HepG2 (cell line): ENCODE data around the gene TCF25. TPM values are rescaled to one million over a fixed set of nuclear protein-coding genes. Genes with fewer than 3 reads are reported as not detected.

Experiments
- ATAC-seq: fragments of 200-7000 bp; cut with Tn5 transposase; 3 replicates; pipeline ENCODE4 v1.9.1; 2020; ENCODE audit warnings: mild to moderate bottlenecking, moderate library complexity
- BruUV-seq: library from RNA; stranded (reverse); fragments of 400-500 nt; replicated peaks from 2 replicates; lab custom pipeline; 2021; lab: Mats Ljungman, UMichigan
- CTCF ChIA-PET: fragments of 300-600 bp; formaldehyde crosslinking; extraction: SDS; loops from one replicate; lab custom pipeline; 2021; ENCODE audit warnings: low total read pairs, inconsistent platforms, low intra/inter-chr PET ratio; lab: Yijun Ruan, JAX
- POLR2A ChIA-PET: fragments of 350-600 bp; sonication (Branson Sonifier 250); formaldehyde crosslinking; loops from one replicate; lab custom pipeline; 2020; ENCODE audit warnings: antibody characterized with exemption, inconsistent platforms; lab: Yijun Ruan, JAX
- DNase-seq: peaks from one replicate; pipeline ENCODE4 v3.0.0-alpha.2; 2015; ENCODE audit warnings: low spot score
- FAIRE-seq: peaks from 3 replicates; lab custom pipeline; 2011; peaks lifted over from hg19 to GRCh38; lab: Jason Lieb, UNC
- H2AFZ ChIP-seq: one replicate; pipeline ENCODE4 v1.6.1; 2011; ENCODE audit warnings: low read length, inconsistent platforms
- H3K27ac ChIP-seq: fragments of 300-600 bp; 3 replicates; pipeline ENCODE4 v1.8.0; 2011; ENCODE audit warnings: mixed run types, mild to moderate bottlenecking, mixed read lengths, low read length, inconsistent platforms; ENCODE audit not compliant: insufficient read depth; ENCODE audit errors: extremely low read length
- H3K27me3 ChIP-seq, 2 experiments: fragments of 200-600 bp in 1 of 2; 2 replicates in 1 of 2; 3 replicates in 1 of 2; pipeline versions ENCODE4 v1.6.0 to v1.8.0; 2011; ENCODE audit warnings: low read length in 2 of 2, mild to moderate bottlenecking in 2 of 2, moderate library complexity in 2 of 2, inconsistent platforms in 1 of 2; ENCODE audit not compliant: insufficient read depth in 2 of 2, control insufficient read depth in 1 of 2
- H3K36me3 ChIP-seq, 2 experiments: fragments of 200-600 bp in 1 of 2; replicated peaks in 1 of 2; 2 replicates in 1 of 2; 3 replicates in 1 of 2; pipeline versions ENCODE4 v1.5.1 to v1.8.0; 2011; ENCODE audit warnings: low read length in 2 of 2, inconsistent platforms in 1 of 2; ENCODE audit not compliant: insufficient read depth in 2 of 2, control insufficient read depth in 1 of 2
- H3K4me1 ChIP-seq: 2 replicates; pipeline ENCODE4 v1.5.1; 2012; ENCODE audit warnings: low read length, inconsistent platforms; ENCODE audit not compliant: insufficient read depth
- H3K4me2 ChIP-seq: 2 replicates; pipeline ENCODE4 v1.6.0; 2011; ENCODE audit warnings: low read depth, low read length, inconsistent platforms
- H3K4me3 ChIP-seq, 3 experiments: fragments of 200-600 bp in 1 of 3; sonication (generic), shearing (Covaris generic) in 1 of 3; replicated peaks in 1 of 3; 2 replicates each; pipeline ENCODE4 v1.5.1; 2011 to 2016; ENCODE audit warnings: low read length in 3 of 3, inconsistent platforms in 2 of 3, low read depth in 2 of 3, mild to moderate bottlenecking in 2 of 3, control low read depth in 1 of 3, mixed read lengths in 1 of 3; ENCODE audit not compliant: insufficient read depth in 1 of 3
- H3K79me2 ChIP-seq: one replicate; pipeline ENCODE4 v1.6.1; 2011; ENCODE audit warnings: low read length, inconsistent platforms; ENCODE audit not compliant: insufficient read depth
- H3K9ac ChIP-seq: 2 replicates; pipeline ENCODE4 v1.6.0; 2011; ENCODE audit warnings: mild to moderate bottlenecking, low read depth, low read length, inconsistent platforms; ENCODE audit not compliant: insufficient read depth
- H3K9me3 ChIP-seq: 2 replicates; pipeline ENCODE4 v1.5.1; 2012; ENCODE audit warnings: mild to moderate bottlenecking, low read length
- H4K20me1 ChIP-seq: 2 replicates; pipeline ENCODE4 v1.6.0; 2011; ENCODE audit warnings: inconsistent platforms, mild to moderate bottlenecking, low read length, moderate library complexity; ENCODE audit not compliant: insufficient read depth
- IRF2 ChIP-seq: IDR thresholded peaks from 2 replicates; pipeline ENCODE4 v1.6.1; 2018; ENCODE audit warnings: missing genetic modification reagents, missing compliant biosample characterization
- RFXANK ChIP-seq: IDR thresholded peaks from 2 replicates; pipeline ENCODE4 v1.6.1; 2016
- TARDBP ChIP-seq: sonication (generic); formaldehyde crosslinking; IDR thresholded peaks from 2 replicates; pipeline ENCODE4 v1.8.0; 2022; ENCODE audit warnings: mild to moderate bottlenecking, missing genetic modification reagents
- THYN1 ChIP-seq: sonication (generic); formaldehyde crosslinking; IDR thresholded peaks from 2 replicates; pipeline ENCODE4 v1.8.1; 2023; ENCODE audit warnings: low read depth, mild to moderate bottlenecking, moderate library complexity, missing genetic modification reagents, borderline replicate concordance
- ZBTB7A ChIP-seq: sonication (generic); formaldehyde crosslinking; IDR thresholded peaks from 2 replicates; pipeline ENCODE4 v1.8.0; 2022; ENCODE audit warnings: mild to moderate bottlenecking, missing genetic modification reagents
- ZNF205 ChIP-seq: IDR thresholded peaks from 2 replicates; pipeline ENCODE4 v1.6.1; 2018; ENCODE audit warnings: missing biosample characterization, missing genetic modification reagents
- ZNF558 ChIP-seq: sonication (generic); formaldehyde crosslinking; IDR thresholded peaks from 2 replicates; pipeline ENCODE4 v1.9.0; 2022; ENCODE audit warnings: mild to moderate bottlenecking, missing genetic modification reagents, borderline replicate concordance
- ZNF629 ChIP-seq: sonication (generic); formaldehyde crosslinking; conservative IDR thresholded peaks from 2 replicates; pipeline ENCODE4 v1.5.0; 2020; ENCODE audit warnings: missing genetic modification reagents
- WGBS: methylation state at CpG from one replicate; pipeline ENCODE4 v1.1.6; 2017; ENCODE audit warnings: low lambda C conversion rate; 5-methylcytosine and 5-hydroxymethylcytosine counted together
- in situ Hi-C: cut with HindIII; loops from 2 replicates; pipeline ENCODE4 v1.10.0; 2017; ENCODE audit warnings: low pct_unique_long_range_greater_than_20kb; ENCODE audit not compliant: extremely low pct_ligation_motif_present
- intact Hi-C: fragments of 100-400 bp; cut with micrococcal nuclease; formaldehyde crosslinking; loops from one replicate; pipeline ENCODE4 v1.10.0; 2022; ENCODE audit not compliant: unreplicated experiment
- polyA plus RNA-seq, 8 experiments: library from polyadenylated mRNA; depleted of rRNA in 3 of 8; stranded (reverse) in 7 of 8; unstranded in 1 of 8; fragments of >200 nt; fragmentation: Illumina TruSeq in 4 of 8; extraction: Trizol in 4 of 8; gene quantifications; 2 replicates each; pipeline versions ENCODE4 v1.2.1 to v1.2.3, GENCODE V29; 2011 to 2016; ENCODE audit warnings: low read depth in 4 of 8, missing spikeins in 1 of 8, mixed read lengths in 1 of 8; ENCODE audit not compliant: insufficient read depth in 1 of 8
- total RNA-seq, 5 experiments: library from RNA; depleted of rRNA; stranded (reverse); fragments of >200 nt; fragmentation: Illumina TruSeq; extraction: Trizol; gene quantifications; 2 replicates each; pipeline ENCODE4 v1.2.3, GENCODE V29; 2016; ENCODE audit warnings: low read depth in 1 of 5
- TF ChIP-seq, protein P1 (sequence below): sonication (generic); formaldehyde crosslinking; conservative IDR thresholded peaks from 2 replicates; pipeline ENCODE4 v1.8.0; 2022; ENCODE audit warnings: mild to moderate bottlenecking, moderate library complexity, missing genetic modification reagents
- TF ChIP-seq, protein P2 (sequence below): sonication (generic); formaldehyde crosslinking; IDR thresholded peaks from 2 replicates; pipeline ENCODE4 v1.8.0; 2022; ENCODE audit warnings: mild to moderate bottlenecking, missing genetic modification reagents
- TF ChIP-seq, protein P3 (sequence below): sonication (generic); formaldehyde crosslinking; IDR thresholded peaks from 2 replicates; pipeline ENCODE4 v1.9.0; 2021; ENCODE audit warnings: missing genetic modification reagents, borderline replicate concordance

Gene TCF25
- total and polyA plus RNA-seq, 2 of the 13 experiments (the other 11 are each of a cell fraction or from before 2014, with no cell fraction given): 138 to 206 TPM

DNA sequence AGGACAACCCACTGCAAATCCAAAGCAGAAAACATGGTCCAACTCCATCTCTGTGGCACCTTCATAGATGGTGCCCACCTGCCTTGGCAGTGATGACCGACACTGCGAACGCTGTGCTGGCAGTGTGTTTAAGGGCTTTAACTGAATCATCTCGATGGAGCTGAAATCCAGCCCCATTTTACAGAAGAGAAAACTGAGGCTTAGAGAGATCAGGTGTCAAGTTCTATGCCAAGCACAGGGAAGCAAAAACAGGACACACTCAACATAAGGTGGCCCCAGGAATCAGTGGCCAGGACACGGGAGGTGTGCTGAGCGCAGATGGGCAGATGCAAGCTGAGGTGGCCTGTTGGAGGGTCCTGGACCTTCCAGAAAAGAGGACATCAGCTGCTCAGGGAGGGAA, 10.7 kb upstream of the TCF25 start:
- no peak for DNase-seq
- H3K9ac ChIP-seq: no peak overlapping the region
- TF ChIP-seq ZNF629 (peak; percentile 84), ZNF558 (CRISPR knock-in tag) (no peak)
- TF ChIP-seq, all 625 proteins: peak for 1
- CTCF ChIA-PET: no interaction called here
- in situ Hi-C loops: no loop called here
- BruUV-seq: no TSS peak
- H3K36me3 ChIP-seq: peaks cover 37 to 50% of the 10 kb centered on the region in 2 experiments
- intact Hi-C loops: no loop called here
- ATAC-seq (no peak), FAIRE-seq (no peak)
- H3K79me2 ChIP-seq: no peaks in the 10 kb centered on the region
- no peak overlapping the region for H3K4me3 ChIP-seq
- H3K4me2 ChIP-seq: no peak overlapping the region
- H3K4me1 ChIP-seq: 0 out of 2 replicates have a peak, but pooled peaks cover 4% of the 10 kb centered on the region
- H4K20me1 ChIP-seq: no peaks in the 10 kb centered on the region; the same call in 1 of the 2 replicates
- H3K27ac ChIP-seq: no peak overlapping the region
- POLR2A ChIA-PET: interaction anchor here (1.1 kb wide), 1 partner anchor 46 kb away, joined by 3 read pairs; the partner anchor contains the start of gene FANCA
- peaks cover 4% of the 10 kb centered on the region for H3K9me3 ChIP-seq
- no peaks in the 10 kb centered on the region for H3K27me3 ChIP-seq
- WGBS: 98% methylated on average over 6 of the region's 6 CpGs
- H2AFZ ChIP-seq: no peak overlapping the region

DNA sequence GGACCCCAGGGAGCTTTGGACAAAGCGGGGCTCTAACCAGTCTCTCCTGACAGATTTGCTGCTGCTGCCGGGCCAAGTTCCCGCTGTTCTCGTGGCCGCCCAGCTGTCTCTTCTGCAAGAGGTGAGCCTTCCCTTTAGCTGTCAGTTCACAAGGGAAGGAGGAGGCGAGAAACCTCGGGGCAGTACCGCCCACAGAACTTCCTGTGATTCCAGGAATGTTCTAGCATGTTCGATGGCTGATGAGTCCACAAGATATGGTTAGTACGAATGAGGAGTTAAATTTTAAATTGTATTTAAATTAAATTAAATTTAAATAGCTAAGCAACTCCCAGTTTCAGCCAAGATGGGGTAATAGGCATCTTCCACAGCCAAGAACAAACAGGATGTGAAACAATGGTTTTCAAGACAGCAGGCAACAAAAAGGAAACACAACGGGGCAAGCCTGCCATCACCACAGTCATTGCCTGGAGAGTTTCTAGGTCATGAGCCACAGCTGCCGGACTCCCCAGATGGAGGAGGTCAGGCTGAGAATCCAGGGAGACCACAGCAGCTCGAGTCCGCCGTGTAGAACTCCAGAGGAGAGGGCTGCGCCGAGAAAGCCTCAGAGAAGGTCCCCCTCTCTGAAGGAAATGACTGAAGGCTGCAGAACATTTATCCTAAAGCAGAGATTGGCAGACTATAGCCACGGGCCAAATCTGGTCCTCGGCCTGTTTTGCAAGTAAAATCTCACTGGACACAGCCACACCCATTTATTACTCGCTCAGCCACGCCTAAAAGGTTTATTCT, 9.5 kb upstream of the TCF25 start:
- H3K79me2 ChIP-seq: no peaks in the 10 kb centered on the region
- in situ Hi-C loops: no loop called here
- H4K20me1 ChIP-seq: no peaks in the 10 kb centered on the region; the same call in 1 of the 2 replicates
- BruUV-seq: no TSS peak
- no peak for ATAC-seq
- intact Hi-C loops: no loop called here
- H3K9ac ChIP-seq: no peak overlapping the region
- TF ChIP-seq RFXANK (CRISPR knock-in tag): no peak
- TF ChIP-seq IRF2: no peak
- TF ChIP-seq, protein P1, sequence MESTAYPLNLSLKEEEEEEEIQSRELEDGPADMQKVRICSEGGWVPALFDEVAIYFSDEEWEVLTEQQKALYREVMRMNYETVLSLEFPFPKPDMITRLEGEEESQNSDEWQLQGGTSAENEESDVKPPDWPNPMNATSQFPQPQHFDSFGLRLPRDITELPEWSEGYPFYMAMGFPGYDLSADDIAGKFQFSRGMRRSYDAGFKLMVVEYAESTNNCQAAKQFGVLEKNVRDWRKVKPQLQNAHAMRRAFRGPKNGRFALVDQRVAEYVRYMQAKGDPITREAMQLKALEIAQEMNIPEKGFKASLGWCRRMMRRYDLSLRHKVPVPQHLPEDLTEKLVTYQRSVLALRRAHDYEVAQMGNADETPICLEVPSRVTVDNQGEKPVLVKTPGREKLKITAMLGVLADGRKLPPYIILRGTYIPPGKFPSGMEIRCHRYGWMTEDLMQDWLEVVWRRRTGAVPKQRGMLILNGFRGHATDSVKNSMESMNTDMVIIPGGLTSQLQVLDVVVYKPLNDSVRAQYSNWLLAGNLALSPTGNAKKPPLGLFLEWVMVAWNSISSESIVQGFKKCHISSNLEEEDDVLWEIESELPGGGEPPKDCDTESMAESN (CRISPR knock-in tag): no peak
- no peak for TF ChIP-seq ZBTB7A (CRISPR knock-in tag)
- TF ChIP-seq, protein P2, sequence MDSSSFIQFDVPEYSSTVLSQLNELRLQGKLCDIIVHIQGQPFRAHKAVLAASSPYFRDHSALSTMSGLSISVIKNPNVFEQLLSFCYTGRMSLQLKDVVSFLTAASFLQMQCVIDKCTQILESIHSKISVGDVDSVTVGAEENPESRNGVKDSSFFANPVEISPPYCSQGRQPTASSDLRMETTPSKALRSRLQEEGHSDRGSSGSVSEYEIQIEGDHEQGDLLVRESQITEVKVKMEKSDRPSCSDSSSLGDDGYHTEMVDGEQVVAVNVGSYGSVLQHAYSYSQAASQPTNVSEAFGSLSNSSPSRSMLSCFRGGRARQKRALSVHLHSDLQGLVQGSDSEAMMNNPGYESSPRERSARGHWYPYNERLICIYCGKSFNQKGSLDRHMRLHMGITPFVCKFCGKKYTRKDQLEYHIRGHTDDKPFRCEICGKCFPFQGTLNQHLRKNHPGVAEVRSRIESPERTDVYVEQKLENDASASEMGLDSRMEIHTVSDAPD (CRISPR knock-in tag): no peak
- TF ChIP-seq THYN1 (CRISPR knock-in tag): no peak
- TF ChIP-seq, protein P3, sequence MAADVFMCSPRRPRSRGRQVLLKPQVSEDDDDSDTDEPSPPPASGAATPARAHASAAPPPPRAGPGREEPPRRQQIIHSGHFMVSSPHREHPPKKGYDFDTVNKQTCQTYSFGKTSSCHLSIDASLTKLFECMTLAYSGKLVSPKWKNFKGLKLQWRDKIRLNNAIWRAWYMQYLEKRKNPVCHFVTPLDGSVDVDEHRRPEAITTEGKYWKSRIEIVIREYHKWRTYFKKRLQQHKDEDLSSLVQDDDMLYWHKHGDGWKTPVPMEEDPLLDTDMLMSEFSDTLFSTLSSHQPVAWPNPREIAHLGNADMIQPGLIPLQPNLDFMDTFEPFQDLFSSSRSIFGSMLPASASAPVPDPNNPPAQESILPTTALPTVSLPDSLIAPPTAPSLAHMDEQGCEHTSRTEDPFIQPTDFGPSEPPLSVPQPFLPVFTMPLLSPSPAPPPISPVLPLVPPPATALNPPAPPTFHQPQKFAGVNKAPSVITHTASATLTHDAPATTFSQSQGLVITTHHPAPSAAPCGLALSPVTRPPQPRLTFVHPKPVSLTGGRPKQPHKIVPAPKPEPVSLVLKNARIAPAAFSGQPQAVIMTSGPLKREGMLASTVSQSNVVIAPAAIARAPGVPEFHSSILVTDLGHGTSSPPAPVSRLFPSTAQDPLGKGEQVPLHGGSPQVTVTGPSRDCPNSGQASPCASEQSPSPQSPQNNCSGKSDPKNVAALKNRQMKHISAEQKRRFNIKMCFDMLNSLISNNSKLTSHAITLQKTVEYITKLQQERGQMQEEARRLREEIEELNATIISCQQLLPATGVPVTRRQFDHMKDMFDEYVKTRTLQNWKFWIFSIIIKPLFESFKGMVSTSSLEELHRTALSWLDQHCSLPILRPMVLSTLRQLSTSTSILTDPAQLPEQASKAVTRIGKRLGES: no peak
- no peak for TF ChIP-seq ZNF205 (CRISPR knock-in tag)
- TF ChIP-seq TARDBP (CRISPR knock-in tag): no peak
- POLR2A ChIA-PET: interaction anchor here (0.8 to 1.2 kb wide), 2 partner anchors 9 to 35 kb away, joined by 3 read pairs; partner anchors contain the start of gene TCF25
- FAIRE-seq: no peak
- no peak for DNase-seq
- H3K9me3 ChIP-seq: peaks cover 10% of the 10 kb centered on the region
- H3K4me1 ChIP-seq: 0 out of 2 replicates have a peak, but pooled peaks cover 4% of the 10 kb centered on the region
- no peak overlapping the region for H2AFZ ChIP-seq
- H3K4me3 ChIP-seq: no peak overlapping the region
- peaks cover 32 to 43% of the 10 kb centered on the region in 2 experiments for H3K36me3 ChIP-seq
- no peak overlapping the region for H3K4me2 ChIP-seq
- no peaks in the 10 kb centered on the region for H3K27me3 ChIP-seq
- no peak overlapping the region for H3K27ac ChIP-seq
- CTCF ChIA-PET: no interaction called here
- 95% methylated on average over 21 of the region's 21 CpGs for WGBS
